GM12873 (cell line): ENCODE results near the gene ARHGAP22.

ENCODE experiments used
- CTCF ChIP-seq: IDR thresholded peaks from 2 replicates; pipeline ENCODE4 v1.5.1; 2012; ENCODE audit warnings: low read depth, mild to moderate bottlenecking, moderate library complexity, low read length, control low read depth; ENCODE audit not compliant: insufficient read depth; ENCODE audit errors: missing control alignments

ARHGAP22 gene

GRCh38 chr10:48576501-48576900 lies 28.4 kb downstream of the ARHGAP22 start:
- TF ChIP-seq CTCF: no peak

- no peak for TF ChIP-seq CTCF
Observed at GRCh38 chr10:48575901-48576300, 29.0 kb downstream of the ARHGAP22 start.

- TF ChIP-seq CTCF: no peak
Observed at GRCh38 chr10:48574817-48575380, 30.0 kb downstream of the ARHGAP22 start.

GRCh38 chr10:48574322-48574796 lies 30.5 kb downstream of the ARHGAP22 start:
- no peak for TF ChIP-seq CTCF

- no peak for TF ChIP-seq CTCF
Observed at GRCh38 chr10:48573045-48573444, 31.8 kb downstream of the ARHGAP22 start.

- no peak for TF ChIP-seq CTCF
Observed at GRCh38 chr10:48572414-48572813, 32.5 kb downstream of the ARHGAP22 start.

- TF ChIP-seq CTCF: no peak
Observed at GRCh38 chr10:48568546-48568945, 36.3 kb downstream of the ARHGAP22 start.
